ENCODE measurements around the gene RASGRP1. TPM values are rescaled to one million over a fixed set of nuclear protein-coding genes. Genes with fewer than 3 reads are reported as not detected.

Gene RASGRP1
- total RNA-seq, 1 experiment from 2014 or later = not detected

- no peaks in the 10 kb centered on the region for H3K9me3 Mint-ChIP-seq (ENCODE audit: unreplicated experiment)
- ChIA-PET CTCF (interaction anchor here (0.6 to 3.3 kb wide), 4 partner anchors 131 to 518 kb away, joined by 3 to 21 read pairs (median 4); no protein-coding TSS in a partner anchor), POLR2A (interaction anchor here (1.4 kb wide), 1 partner anchor 34 kb away, joined by 3 read pairs; no protein-coding TSS in a partner anchor)
- H3K27ac Mint-ChIP-seq (ENCODE audit: low read depth, unreplicated experiment) = peak overlapping the region; percentile 57
- no peak for DNase-seq (ENCODE audit: unreplicated experiment)
- TF ChIP-seq, protein P1, sequence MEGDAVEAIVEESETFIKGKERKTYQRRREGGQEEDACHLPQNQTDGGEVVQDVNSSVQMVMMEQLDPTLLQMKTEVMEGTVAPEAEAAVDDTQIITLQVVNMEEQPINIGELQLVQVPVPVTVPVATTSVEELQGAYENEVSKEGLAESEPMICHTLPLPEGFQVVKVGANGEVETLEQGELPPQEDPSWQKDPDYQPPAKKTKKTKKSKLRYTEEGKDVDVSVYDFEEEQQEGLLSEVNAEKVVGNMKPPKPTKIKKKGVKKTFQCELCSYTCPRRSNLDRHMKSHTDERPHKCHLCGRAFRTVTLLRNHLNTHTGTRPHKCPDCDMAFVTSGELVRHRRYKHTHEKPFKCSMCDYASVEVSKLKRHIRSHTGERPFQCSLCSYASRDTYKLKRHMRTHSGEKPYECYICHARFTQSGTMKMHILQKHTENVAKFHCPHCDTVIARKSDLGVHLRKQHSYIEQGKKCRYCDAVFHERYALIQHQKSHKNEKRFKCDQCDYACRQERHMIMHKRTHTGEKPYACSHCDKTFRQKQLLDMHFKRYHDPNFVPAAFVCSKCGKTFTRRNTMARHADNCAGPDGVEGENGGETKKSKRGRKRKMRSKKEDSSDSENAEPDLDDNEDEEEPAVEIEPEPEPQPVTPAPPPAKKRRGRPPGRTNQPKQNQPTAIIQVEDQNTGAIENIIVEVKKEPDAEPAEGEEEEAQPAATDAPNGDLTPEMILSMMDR (IDR thresholded peaks at IDR 0.05; ENCODE audit: unreplicated experiment) = no peak
- no peaks in the 10 kb centered on the region for H3K27me3 Mint-ChIP-seq (ENCODE audit: insufficient read depth, unreplicated experiment)
- no peak overlapping the region for H3K4me3 Mint-ChIP-seq (ENCODE audit: unreplicated experiment)
- H3K36me3 Mint-ChIP-seq (ENCODE audit: insufficient read depth, unreplicated experiment) = peaks cover 49% of the 10 kb centered on the region
- intact Hi-C loops (cut with micrococcal nuclease) = no loop called here
- no TSS peak for BruUV-seq (replicated peaks)
- peaks cover 3% of the 10 kb centered on the region for H3K4me1 Mint-ChIP-seq (ENCODE audit: insufficient read depth, unreplicated experiment)
These were observed 85.3 kb downstream of the RASGRP1 start for GRCh38 chr15:38479266-38479665.

GRCh38 chr15:38477637-38478036, 87.0 kb downstream of the RASGRP1 start:
- ChIA-PET POLR2A (no interaction called here), CTCF (interaction anchor here (0.5 to 3.3 kb wide), 11 partner anchors 23 to 222 kb away, joined by 3 to 21 read pairs (median 4); partner anchors contain the start of gene RASGRP1)
- TF ChIP-seq, protein P1 (IDR thresholded peaks at IDR 0.05; ENCODE audit: unreplicated experiment) = no peak
- H3K27ac Mint-ChIP-seq (ENCODE audit: low read depth, unreplicated experiment) = no peak overlapping the region
- intact Hi-C loops (cut with micrococcal nuclease) = no loop called here
- DNase-seq (ENCODE audit: unreplicated experiment) = no peak
- H3K27me3 Mint-ChIP-seq (ENCODE audit: insufficient read depth, unreplicated experiment) = no peaks in the 10 kb centered on the region
- BruUV-seq (replicated peaks) = no TSS peak
- H3K4me3 Mint-ChIP-seq (ENCODE audit: unreplicated experiment) = no peak overlapping the region
- peaks cover 6% of the 10 kb centered on the region for H3K4me1 Mint-ChIP-seq (ENCODE audit: insufficient read depth, unreplicated experiment)
- peaks cover 46% of the 10 kb centered on the region for H3K36me3 Mint-ChIP-seq (ENCODE audit: insufficient read depth, unreplicated experiment)
- H3K9me3 Mint-ChIP-seq (ENCODE audit: unreplicated experiment) = no peaks in the 10 kb centered on the region

DNA sequence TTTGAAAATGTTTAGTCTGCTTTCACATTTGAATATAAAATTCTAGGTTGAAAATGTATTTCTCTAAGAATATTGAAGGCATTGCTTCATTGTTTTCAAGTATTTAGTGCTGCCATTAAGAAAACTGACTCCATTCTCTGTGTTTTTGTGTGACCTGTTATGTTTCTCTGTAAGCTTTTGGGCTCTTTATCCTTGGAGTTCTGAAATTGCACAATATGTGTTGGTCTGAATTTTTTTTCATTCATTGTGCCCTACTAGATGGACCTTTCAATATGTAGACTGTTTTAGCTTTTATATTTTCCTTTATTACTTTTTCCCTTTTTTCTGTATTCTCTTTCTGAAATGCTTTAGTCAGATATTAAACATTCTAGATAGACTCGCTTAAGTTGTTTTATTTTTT, 88.5 kb downstream of the RASGRP1 start:
- ChIA-PET CTCF (interaction anchor here (0.7 to 3.3 kb wide), 10 partner anchors 10 to 553 kb away, joined by 3 to 21 read pairs (median 6); partner anchors contain the start of gene RASGRP1), POLR2A (no interaction called here)
- no peaks in the 10 kb centered on the region for H3K9me3 Mint-ChIP-seq (ENCODE audit: unreplicated experiment)
- no peak for DNase-seq (ENCODE audit: unreplicated experiment)
- BruUV-seq (replicated peaks) = no TSS peak
- no peaks in the 10 kb centered on the region for H3K27me3 Mint-ChIP-seq (ENCODE audit: insufficient read depth, unreplicated experiment)
- H3K27ac Mint-ChIP-seq (ENCODE audit: low read depth, unreplicated experiment) = no peak overlapping the region
- no peak overlapping the region for H3K4me3 Mint-ChIP-seq (ENCODE audit: unreplicated experiment)
- H3K36me3 Mint-ChIP-seq (ENCODE audit: insufficient read depth, unreplicated experiment) = peaks cover 39% of the 10 kb centered on the region
- TF ChIP-seq, protein P1 (IDR thresholded peaks at IDR 0.05; ENCODE audit: unreplicated experiment) = no peak
- peaks cover 6% of the 10 kb centered on the region for H3K4me1 Mint-ChIP-seq (ENCODE audit: insufficient read depth, unreplicated experiment)
- intact Hi-C loops (cut with micrococcal nuclease) = no loop called here

DNA sequence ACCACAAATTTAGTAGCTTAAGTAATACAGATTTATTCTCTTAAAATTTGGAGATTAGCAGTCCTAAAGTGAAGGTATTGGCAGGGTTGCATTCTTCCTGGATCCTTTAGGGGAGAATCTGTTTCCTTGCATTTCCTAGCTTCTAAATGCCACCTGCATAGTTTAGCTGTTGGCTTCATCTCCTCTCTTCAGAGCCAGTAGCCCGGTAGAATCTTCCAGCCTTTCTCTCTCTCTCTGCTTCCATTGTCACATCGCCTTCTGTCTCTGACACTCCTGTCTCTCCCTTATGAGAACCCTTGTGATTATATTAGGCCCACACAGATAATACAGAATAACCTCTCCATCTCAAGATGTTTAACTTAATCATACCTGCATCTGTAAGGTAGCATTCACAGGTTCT, 89.3 kb downstream of the RASGRP1 start:
- POLR2A ChIA-PET = no interaction called here
- no peak overlapping the region for H3K27ac Mint-ChIP-seq (ENCODE audit: low read depth, unreplicated experiment)
- peaks cover 6% of the 10 kb centered on the region for H3K4me1 Mint-ChIP-seq (ENCODE audit: insufficient read depth, unreplicated experiment)
- DNase-seq (ENCODE audit: unreplicated experiment) = no peak
- H3K36me3 Mint-ChIP-seq (ENCODE audit: insufficient read depth, unreplicated experiment) = peaks cover 45% of the 10 kb centered on the region
- intact Hi-C loops (cut with micrococcal nuclease) = no loop called here
- TF ChIP-seq, protein P1 (IDR thresholded peaks at IDR 0.05; ENCODE audit: unreplicated experiment) = no peak
- no peaks in the 10 kb centered on the region for H3K27me3 Mint-ChIP-seq (ENCODE audit: insufficient read depth, unreplicated experiment)
- no peaks in the 10 kb centered on the region for H3K9me3 Mint-ChIP-seq (ENCODE audit: unreplicated experiment)
- BruUV-seq (replicated peaks) = no TSS peak
- no peak overlapping the region for H3K4me3 Mint-ChIP-seq (ENCODE audit: unreplicated experiment)
- CTCF ChIA-PET = interaction anchor here (0.6 to 2.2 kb wide), 20 partner anchors 10 to 473 kb away, joined by 3 to 34 read pairs (median 4); partner anchors contain the start of gene FAM98B
